Retinal pigment epithelial cell (primary cell): ENCODE measurements around the gene EWSR1.

Source experiments
- DNase-seq: peaks from one replicate; pipeline ENCODE4 v3.0.0-alpha.2; 2010; ENCODE audit warnings: low read depth
- H3K4me3 ChIP-seq: 2 replicates; pipeline ENCODE4 v1.5.1; 2011; ENCODE audit warnings: mild to moderate bottlenecking, low read length, control low read depth, moderate library complexity
- TF ChIP-seq, protein P1 (sequence below): conservative IDR thresholded peaks from 2 replicates; pipeline ENCODE4 v1.5.1; 2011; ENCODE audit warnings: low read depth, low read length, control low read depth, inconsistent platforms

EWSR1 gene

DNA sequence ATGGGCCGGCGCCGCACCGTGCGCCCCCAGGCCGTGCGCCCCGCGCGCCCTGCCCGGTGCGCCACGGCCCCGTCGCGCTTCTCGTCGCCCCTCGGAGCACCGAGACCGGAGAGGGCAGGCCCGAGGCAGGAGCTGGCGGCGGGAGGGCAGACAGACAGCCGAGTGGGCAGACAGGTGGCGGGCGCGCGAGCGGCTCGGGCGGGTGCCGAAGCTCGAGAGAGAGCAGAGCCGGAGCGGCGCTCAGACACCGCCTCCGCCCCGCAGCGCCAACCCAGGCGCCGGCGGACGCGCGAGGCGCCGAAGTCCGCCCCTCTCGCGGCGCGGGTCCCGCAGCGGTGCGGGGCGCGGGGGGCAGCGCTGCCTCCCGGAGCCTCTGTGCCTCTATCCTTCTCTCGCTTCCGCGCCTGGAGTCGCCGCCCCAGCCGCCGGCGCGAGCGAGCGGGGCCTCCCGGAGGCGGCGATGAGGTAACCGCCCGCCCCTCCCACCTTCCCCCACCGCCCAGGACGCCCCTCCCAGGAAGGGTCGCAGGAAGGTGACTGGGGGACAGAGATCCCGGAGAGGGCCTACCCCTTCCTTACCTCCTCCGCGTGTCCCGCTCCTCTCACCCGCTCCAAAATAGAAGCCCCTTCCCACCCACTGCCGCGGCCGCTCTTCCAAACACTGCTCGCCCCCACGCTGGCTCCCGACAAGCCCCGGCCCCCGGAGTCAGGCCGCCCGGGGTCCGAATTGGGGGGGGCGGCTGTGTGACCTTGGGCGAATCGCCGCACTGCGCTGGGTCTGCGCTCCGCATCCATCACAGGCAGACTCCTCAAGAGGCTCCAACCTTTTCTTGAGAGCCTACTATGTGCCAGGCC lies 47.4 kb downstream of the EWSR1 start, which contains the start of gene RASL10A:
Gene RASL10A (minus strand): TSS at position 412 of the 855 bp plus-strand sequence. CDS start 451 bp downstream, outside the sequence.
- no peak for DNase-seq
- no peak within 1 kb of the TSS for H3K4me3 ChIP-seq

GRCh38 chr22:29316141-29316828 lies 48.2 kb downstream of the EWSR1 start:
- H3K4me3 ChIP-seq = no peak overlapping the region
- TF ChIP-seq, protein P1, sequence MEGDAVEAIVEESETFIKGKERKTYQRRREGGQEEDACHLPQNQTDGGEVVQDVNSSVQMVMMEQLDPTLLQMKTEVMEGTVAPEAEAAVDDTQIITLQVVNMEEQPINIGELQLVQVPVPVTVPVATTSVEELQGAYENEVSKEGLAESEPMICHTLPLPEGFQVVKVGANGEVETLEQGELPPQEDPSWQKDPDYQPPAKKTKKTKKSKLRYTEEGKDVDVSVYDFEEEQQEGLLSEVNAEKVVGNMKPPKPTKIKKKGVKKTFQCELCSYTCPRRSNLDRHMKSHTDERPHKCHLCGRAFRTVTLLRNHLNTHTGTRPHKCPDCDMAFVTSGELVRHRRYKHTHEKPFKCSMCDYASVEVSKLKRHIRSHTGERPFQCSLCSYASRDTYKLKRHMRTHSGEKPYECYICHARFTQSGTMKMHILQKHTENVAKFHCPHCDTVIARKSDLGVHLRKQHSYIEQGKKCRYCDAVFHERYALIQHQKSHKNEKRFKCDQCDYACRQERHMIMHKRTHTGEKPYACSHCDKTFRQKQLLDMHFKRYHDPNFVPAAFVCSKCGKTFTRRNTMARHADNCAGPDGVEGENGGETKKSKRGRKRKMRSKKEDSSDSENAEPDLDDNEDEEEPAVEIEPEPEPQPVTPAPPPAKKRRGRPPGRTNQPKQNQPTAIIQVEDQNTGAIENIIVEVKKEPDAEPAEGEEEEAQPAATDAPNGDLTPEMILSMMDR = no peak
- no peak for DNase-seq

More for the DNA sequence above, 47.4 kb downstream of the EWSR1 start, which contains the start of gene RASL10A:
- TF ChIP-seq, protein P1 = no peak

- TF ChIP-seq, protein P1 = no peak
Observed at GRCh38 chr22:29317827-29318454, 49.9 kb downstream of the EWSR1 start.

GRCh38 chr22:29319072-29319471 lies 51.0 kb downstream of the EWSR1 start:
- DNase-seq = no peak
- H3K4me3 ChIP-seq = no peak overlapping the region
- TF ChIP-seq, protein P1 = no peak

More at GRCh38 chr22:29317827-29318454, 49.9 kb downstream of the EWSR1 start:
- H3K4me3 ChIP-seq = no peak overlapping the region
- DNase-seq = no peak

GRCh38 chr22:29320546-29320945 lies 52.5 kb downstream of the EWSR1 start:
- H3K4me3 ChIP-seq = no peak overlapping the region
- TF ChIP-seq, protein P1 = peak; percentile 40
- DNase-seq = no peak

DNA sequence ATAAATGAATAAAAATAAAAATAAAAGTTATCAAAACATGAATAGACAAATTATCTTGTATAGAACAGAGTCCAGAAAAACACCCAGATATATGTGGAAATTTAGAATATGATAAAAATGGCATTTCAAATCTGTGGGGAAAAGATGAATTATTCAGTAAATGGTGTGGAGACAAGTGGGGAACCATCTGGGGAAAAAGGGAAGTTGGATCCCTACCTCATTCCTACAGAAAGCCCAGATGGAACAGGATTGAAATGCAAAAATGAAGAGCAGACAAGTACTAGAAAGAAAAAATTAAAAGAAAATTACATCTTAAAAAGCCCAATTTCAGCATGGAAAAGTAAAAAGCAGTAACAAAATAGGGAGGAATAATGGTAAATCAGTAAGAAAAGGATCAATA lies 55.6 kb downstream of the EWSR1 start:
- no peak for DNase-seq
- TF ChIP-seq, protein P1 = no peak
- no peak overlapping the region for H3K4me3 ChIP-seq
